ENCODE measurements around the gene SPATS1.
"Not testable (repeated sequence)": the region's sequence is repeated elsewhere in the genome, so short reads cannot be mapped to it uniquely, and the experiment has no call there.

Gene SPATS1

GRCh38 chr6:44311767-44312166 is 30.7 kb upstream of the SPATS1 start:
- no peak for DNase-seq

- DNase-seq = peak; percentile 93
These were observed 29.3 kb upstream of the SPATS1 start, which contains the start of gene AARS2 for GRCh38 chr6:44312901-44313788. TSS of gene AARS2 (minus strand) at chr6:44313347. CDS start at chr6:44313323, 24 bp downstream.

GRCh38 chr6:44314657-44315056 is 27.8 kb upstream of the SPATS1 start:
- not testable (repeated sequence) for DNase-seq

GRCh38 chr6:44315516-44315915 is 26.9 kb upstream of the SPATS1 start:
- no peak for DNase-seq

- DNase-seq = no peak
These were observed 26.5 kb upstream of the SPATS1 start for GRCh38 chr6:44315951-44316350.

- no peak for DNase-seq
These were observed 26.0 kb upstream of the SPATS1 start for GRCh38 chr6:44316481-44316880.

GRCh38 chr6:44317136-44317631 is 25.3 kb upstream of the SPATS1 start:
- DNase-seq = not testable (repeated sequence)

- DNase-seq = no peak
These were observed 21.2 kb upstream of the SPATS1 start for GRCh38 chr6:44321210-44321609.

- no peak for DNase-seq
These were observed 15.4 kb upstream of the SPATS1 start for GRCh38 chr6:44327096-44327495.

- DNase-seq = no peak
These were observed 14.7 kb upstream of the SPATS1 start for GRCh38 chr6:44327760-44328159.

- not testable (repeated sequence) for DNase-seq
These were observed 14.2 kb upstream of the SPATS1 start for GRCh38 chr6:44328203-44328602.

GRCh38 chr6:44329858-44330257 is 12.6 kb upstream of the SPATS1 start:
- no peak for DNase-seq

- DNase-seq = no peak
These were observed 9.9 kb upstream of the SPATS1 start for GRCh38 chr6:44332585-44332984.

GRCh38 chr6:44333273-44333919 is 9.1 kb upstream of the SPATS1 start:
- no peak for DNase-seq

GRCh38 chr6:44333942-44334341 is 8.5 kb upstream of the SPATS1 start:
- no peak for DNase-seq

- DNase-seq = no peak
These were observed 6.8 kb upstream of the SPATS1 start for GRCh38 chr6:44335631-44336030.

GRCh38 chr6:44338228-44339122 is 4.0 kb upstream of the SPATS1 start:
- peak; percentile 68 for DNase-seq

- DNase-seq = no peak
These were observed 3.1 kb upstream of the SPATS1 start for GRCh38 chr6:44339301-44339700.

GRCh38 chr6:44339763-44340625 is 2.5 kb upstream of the SPATS1 start:
- no peak for DNase-seq

GRCh38 chr6:44341095-44341890 is 1.2 kb upstream of the SPATS1 start:
- no peak for DNase-seq

- DNase-seq = no peak
These were observed 398 bp upstream of the SPATS1 start for GRCh38 chr6:44342052-44342451.
